ENCODE data around the gene PANK4.
A peak's percentile ranks its signal among the peaks of the same experiment; 100 is the strongest.

Gene PANK4

GRCh38 chr1:2544093-2544874 lies 17.9 kb upstream of the PANK4 start:
- DNase-seq, result no peak

- peak; percentile 70 for DNase-seq
Measured at GRCh38 chr1:2543543-2544092, 17.2 kb upstream of the PANK4 start.

GRCh38 chr1:2542246-2542915 lies 16.0 kb upstream of the PANK4 start:
- no peak for DNase-seq

GRCh38 chr1:2541619-2542245 lies 15.3 kb upstream of the PANK4 start:
- DNase-seq, result no peak

- peak; percentile 44 for DNase-seq
Measured at GRCh38 chr1:2540816-2541492, 14.6 kb upstream of the PANK4 start.

- peak; percentile 59 for DNase-seq
Measured at GRCh38 chr1:2539312-2539907, 13.0 kb upstream of the PANK4 start.

GRCh38 chr1:2538872-2539271 lies 12.5 kb upstream of the PANK4 start:
- no peak for DNase-seq

GRCh38 chr1:2538376-2538775 lies 12.0 kb upstream of the PANK4 start:
- no peak for DNase-seq

- no peak for DNase-seq
Measured at GRCh38 chr1:2537784-2538115, 11.4 kb upstream of the PANK4 start.

GRCh38 chr1:2535981-2536380 lies 9.6 kb upstream of the PANK4 start:
- DNase-seq, result no peak

- DNase-seq, result no peak
Measured at GRCh38 chr1:2535455-2535854, 9.1 kb upstream of the PANK4 start.

GRCh38 chr1:2534687-2535441 lies 8.5 kb upstream of the PANK4 start:
- DNase-seq, result no peak

- DNase-seq, result no peak
Measured at GRCh38 chr1:2534315-2534686, 7.9 kb upstream of the PANK4 start.

- no peak for DNase-seq
Measured at GRCh38 chr1:2533365-2533764, 7.0 kb upstream of the PANK4 start.

GRCh38 chr1:2532485-2533160 lies 6.2 kb upstream of the PANK4 start:
- DNase-seq, result no peak

- peak; percentile 28 for DNase-seq
Measured at GRCh38 chr1:2530513-2531361, 4.3 kb upstream of the PANK4 start.

GRCh38 chr1:2529784-2530512 lies 3.6 kb upstream of the PANK4 start, which contains the start of gene HES5:
Gene HES5, minus strand, starts transcription at chr1:2530263. Its CDS starts 99 bp downstream, at chr1:2530164.
- DNase-seq, result peak; percentile 30

- peak; percentile 68 for DNase-seq
Measured at GRCh38 chr1:2528966-2529783, 2.8 kb upstream of the PANK4 start.

- DNase-seq, result no peak
Measured at GRCh38 chr1:2528611-2528965, 2.2 kb upstream of the PANK4 start.

Measured in CD4-positive, alpha-beta T cell treated with Interleukin-17A for 4 hours (primary cell).